ENCODE data around the gene MT1X. TPM values are rescaled to one million over a fixed set of nuclear protein-coding genes. Genes with fewer than 3 reads are reported as not detected.

Gene MT1X
- total RNA-seq, 1 experiment from 2014 or later: 328 TPM

- TF ChIP-seq ZNF138 (CRISPR knock-in tag; conservative IDR thresholded peaks at IDR 0.05) (no peak), AFF4 (CRISPR knock-in tag; IDR thresholded peaks at IDR 0.05; ENCODE audit: borderline replicate concordance) (no peak)
- no peak for DNase-seq (ENCODE audit: low spot score)
- H3K4me3 Mint-ChIP-seq: no peak overlapping the region
- H3K36me3 Mint-ChIP-seq: no peaks in the 10 kb centered on the region
- POLR2A ChIA-PET: no interaction called here
- ATAC-seq: no peak
- no peaks in the 10 kb centered on the region for H3K9me3 Mint-ChIP-seq
- no peak overlapping the region for H3K27ac Mint-ChIP-seq
- H3K27me3 Mint-ChIP-seq (ENCODE audit: low read depth): no peaks in the 10 kb centered on the region; the same call in 1 of the 2 replicates
- CTCF ChIA-PET: no interaction called here
- H3K4me1 Mint-ChIP-seq: peaks cover 6% of the 10 kb centered on the region
These were observed 41.9 kb downstream of the MT1X start for GRCh38 chr16:56724191-56724590.

- DNase-seq (ENCODE audit: low spot score) (no peak), ATAC-seq (no peak)
- POLR2A ChIA-PET: no interaction called here
- Mint-ChIP-seq H3K27ac (no peak overlapping the region), H3K9me3 (no peaks in the 10 kb centered on the region), H3K27me3 (ENCODE audit: low read depth) (no peaks in the 10 kb centered on the region; the same call in 1 of the 2 replicates), H3K4me3 (no peak overlapping the region), H3K36me3 (no peaks in the 10 kb centered on the region), H3K4me1 (peaks cover 16% of the 10 kb centered on the region)
- CTCF ChIA-PET: no interaction called here
- no peak for TF ChIP-seq ZNF281 (CRISPR knock-in tag; IDR thresholded peaks at IDR 0.05)
- TF ChIP-seq TEAD4 (CRISPR knock-in tag; IDR thresholded peaks at IDR 0.05): no peak
- no peak for TF ChIP-seq ERG (CRISPR knock-in tag; IDR thresholded peaks at IDR 0.05)
- TF ChIP-seq ZNF121 (CRISPR knock-in tag; IDR thresholded peaks at IDR 0.05): no peak
- TF ChIP-seq IRF1 (CRISPR knock-in tag; IDR thresholded peaks at IDR 0.05): no peak
- no peak for TF ChIP-seq SOX15 (CRISPR knock-in tag; IDR thresholded peaks at IDR 0.05)
- TF ChIP-seq ATF3 (CRISPR knock-in tag; conservative IDR thresholded peaks at IDR 0.05): no peak
- no peak for TF ChIP-seq PREB (CRISPR knock-in tag; IDR thresholded peaks at IDR 0.05; ENCODE audit: borderline replicate concordance)
- TF ChIP-seq ZNF532 (CRISPR knock-in tag; IDR thresholded peaks at IDR 0.05; ENCODE audit: borderline replicate concordance): no peak
- no peak for TF ChIP-seq SMAD3 (CRISPR knock-in tag; IDR thresholded peaks at IDR 0.05; ENCODE audit: borderline replicate concordance)
- TF ChIP-seq FOXP1 (CRISPR knock-in tag; IDR thresholded peaks at IDR 0.05; ENCODE audit: borderline replicate concordance): no peak
- TF ChIP-seq TEAD1 (CRISPR knock-in tag; IDR thresholded peaks at IDR 0.05): no peak
- no peak for TF ChIP-seq HMGXB4 (CRISPR knock-in tag; IDR thresholded peaks at IDR 0.05)
- TF ChIP-seq HMGA2 (CRISPR knock-in tag; IDR thresholded peaks at IDR 0.05): no peak
These were observed 44.0 kb downstream of the MT1X start for GRCh38 chr16:56726283-56726682.
